K562 (cell line): ENCODE data around the gene GLB1L. TPM values are rescaled to one million over a fixed set of nuclear protein-coding genes. Genes with fewer than 3 reads are reported as not detected.
A peak's percentile ranks its signal among the peaks of the same experiment; 100 is the strongest.

Experiments used
- BMI1 ChIP-seq: fragments of 150-350 bp; IDR thresholded peaks from 2 replicates; pipeline ENCODE4 v1.6.1; 2014; ENCODE audit warnings: low read length
- HCFC1 ChIP-seq: IDR thresholded peaks from 2 replicates; pipeline ENCODE4 v1.6.1; 2012; ENCODE audit warnings: low read depth, low read length, improper control_type of control experiment
- HNRNPH1 ChIP-seq: fragments of 200-400 bp; formaldehyde crosslinking; optimal IDR thresholded peaks from 2 replicates; pipeline ENCODE3; 2017; ENCODE audit warnings: low read depth, mild to moderate bottlenecking, low read length, moderate library complexity
- HNRNPLL ChIP-seq: fragments of 200-400 bp; formaldehyde crosslinking; IDR thresholded peaks from 2 replicates; pipeline ENCODE4 v1.6.1; 2017; ENCODE audit warnings: low read length, low read depth, mild to moderate bottlenecking; ENCODE audit not compliant: poor library complexity, severe bottlenecking
- MNT ChIP-seq, 2 experiments: fragments of 450-650 bp; conservative IDR thresholded peaks; 2 replicates each; pipeline ENCODE4 v1.6.1; 2017; ENCODE audit warnings: mild to moderate bottlenecking in 2 of 2, moderate library complexity in 2 of 2
- NRF1 ChIP-seq, 2 experiments: fragments of 450-650 bp; IDR thresholded peaks in 1 of 2; conservative IDR thresholded peaks in 1 of 2; 2 replicates each; pipeline ENCODE4 v1.6.1; 2014; ENCODE audit warnings: mild to moderate bottlenecking in 2 of 2
- ZBED1 ChIP-seq: IDR thresholded peaks from 2 replicates; pipeline ENCODE4 v1.6.1; 2014
- ZNF212 ChIP-seq: fragments of 450-650 bp; formaldehyde crosslinking; IDR thresholded peaks from 2 replicates; pipeline ENCODE4 v1.4.0; 2020; ENCODE audit warnings: mild to moderate bottlenecking
- ZNF407 ChIP-seq: fragments of 450-650 bp; IDR thresholded peaks from 2 replicates; pipeline ENCODE4 v1.6.1; 2016; ENCODE audit warnings: low read depth
- ZNF592 ChIP-seq: fragments of 450-650 bp; IDR thresholded peaks from 2 replicates; pipeline ENCODE4 v1.6.1; 2017; ENCODE audit warnings: antibody characterized with exemption, mild to moderate bottlenecking
- polyA plus RNA-seq, 8 experiments: library from polyadenylated mRNA; depleted of rRNA in 4 of 8; stranded (reverse) in 5 of 8; unstranded in 3 of 8; fragments of >200 nt; fragmentation: Nextera tagmentation in 2 of 8; fragmentation: Illumina TruSeq in 1 of 8; extraction: Ambion mirVana in 2 of 8; extraction: Trizol in 1 of 8; gene quantifications; 2 replicates each; pipeline versions ENCODE4 v1.2.1 to v1.2.3, GENCODE V29; 2011 to 2014; ENCODE audit warnings: inconsistent platforms in 1 of 8, missing spikeins in 1 of 8
- total RNA-seq, 7 experiments: library from RNA; depleted of rRNA in 6 of 7; stranded (reverse); fragments of >200 nt in 6 of 7; fragmentation: Illumina TruSeq in 2 of 7; extraction: Trizol in 2 of 7; gene quantifications; 2 replicates each; pipeline versions ENCODE4 v1.2.1 to v1.2.3, GENCODE V29; 2011 to 2021; ENCODE audit warnings: low replicate concordance in 1 of 7

GLB1L gene
- total and polyA plus RNA-seq, 9 of the 15 experiments (the other 6 are each of a cell fraction or from before 2014, with no cell fraction given) = 0.42 to 2.9 (median 2.5) TPM

GRCh38 chr2:219218732-219219701 lies 26.2 kb downstream of the GLB1L start, which contains the start of gene ABCB6 (continued):
- TF ChIP-seq ZNF407 (no peak), NRF1 (conservative IDR thresholded peaks at IDR 0.05 in 1 of 2, IDR thresholded peaks at IDR 0.05 in 1 of 2) (peak; percentile 64 to 69), ZNF212 (no peak), MNT (conservative IDR thresholded peaks at IDR 0.05) (peak; percentile 86 to 94), HCFC1 (no peak), HNRNPLL (no peak), HNRNPH1 (no peak), ZNF592 (peak; percentile 13), BMI1 (no peak), ZBED1 (no peak)
